ENCODE measurements around the gene PLEKHG4B. TPM values are rescaled to one million over a fixed set of nuclear protein-coding genes. Genes with fewer than 3 reads are reported as not detected.
A peak's percentile ranks its signal among the peaks of the same experiment; 100 is the strongest.

PLEKHG4B gene
- total and polyA plus RNA-seq, 2 of the 4 experiments (the other 2 are of a cell fraction) = 1.1 TPM

- Histone ChIP-seq H2AFZ (replicated peaks; ENCODE audit: low read length, poor library complexity) (peak overlapping the region; percentile 97), H3K18ac (ENCODE audit: low read depth, low read length) (no peak overlapping the region; the same call in 1 of the 2 replicates), H3K4me1 (ENCODE audit: control insufficient read depth, insufficient read depth, low read length) (peaks cover 11% of the 10 kb centered on the region), H2BK20ac (ENCODE audit: low read depth, low read length) (no peak overlapping the region), H4K5ac (ENCODE audit: low read depth, low read length) (no peak overlapping the region), H3K23ac (ENCODE audit: low read depth, low read length) (peak overlapping the region; percentile 96), H2BK120ac (ENCODE audit: low read depth, low read length) (0 out of 2 replicates have a peak overlapping the region, but pooled peaks have one; percentile 8), H3K14ac (replicated peaks; ENCODE audit: low read depth, low read length) (peak overlapping the region; percentile 98), H3K27ac (ENCODE audit: insufficient read depth, low read length) (peak overlapping the region; percentile 62), H3K4me3 (ENCODE audit: insufficient read depth, low read depth, low read length) (peak overlapping the region; percentile 89), H4K91ac (ENCODE audit: insufficient read depth, low read depth, low read length) (peak overlapping the region; percentile 57; the same call in 1 of the 2 replicates), H2BK5ac (ENCODE audit: low read depth, low read length, poor library complexity, severe bottlenecking) (peak overlapping the region; percentile 72), H4K8ac (ENCODE audit: low read depth in 2 of 2, low read length in 2 of 2) (peak overlapping the region in 1 of 2 experiments; percentile 73; a peak in 2 of 4 replicates), H3K9me1 (ENCODE audit: insufficient read depth, low read length) (peaks cover 15% of the 10 kb centered on the region), H3K56ac (ENCODE audit: extremely low read depth, insufficient read depth, low read length) (peak overlapping the region; percentile 82; the same call in 1 of the 2 replicates), H3K4ac (ENCODE audit: low read depth, low read length) (peak overlapping the region; percentile 84), H3K36me3 (ENCODE audit: control insufficient read depth, insufficient read depth, low read length) (peaks cover 4% of the 10 kb centered on the region), H3K4me2 (ENCODE audit: low read depth, low read length) (peak overlapping the region; percentile 95), H3K27me3 (ENCODE audit: control insufficient read depth, insufficient read depth, low read length) (no peaks in the 10 kb centered on the region), H3K79me1 (ENCODE audit: low read depth in 1 of 2, low read length in 2 of 2) (peaks cover 24 to 46% of the 10 kb centered on the region in 2 experiments; a peak in 3 of 4 replicates), H2AK9ac (replicated peaks; ENCODE audit: low read depth, low read length, poor library complexity) (peak overlapping the region; percentile 97), H3K9me3 (ENCODE audit: control insufficient read depth, insufficient read depth, low read length) (no peaks in the 10 kb centered on the region), H4K20me1 (ENCODE audit: insufficient read depth, low read length) (peaks cover 45% of the 10 kb centered on the region), H2AK5ac (ENCODE audit: low read depth, low read length) (peak overlapping the region; percentile 24; the same call in 1 of the 2 replicates), H2BK15ac (ENCODE audit: low read depth, low read length) (no peak overlapping the region), H3K9ac (ENCODE audit: low read depth, low read length) (peak overlapping the region; percentile 92)
- no TSS peak for BruUV-seq (replicated peaks)
- TF ChIP-seq MAZ (IDR thresholded peaks at IDR 0.05; ENCODE audit: borderline replicate concordance, low read depth, low read length) (peak; percentile 45; the same call in 1 of the 2 replicates), RFX5 (IDR thresholded peaks at IDR 0.05; ENCODE audit: low read depth, low read length) (no peak)
- in situ Hi-C loops (cut with MboI; ENCODE audit: low sequenced_read_pairs) = no loop called here
- intact Hi-C loops (cut with micrococcal nuclease) = no loop called here
- ATAC-seq (ENCODE audit: low read depth) (peak; percentile 41), DNase-seq (peak; percentile 19)
- dilution Hi-C loops (cut with HindIII; ENCODE audit: low sequenced_read_pairs, unreplicated experiment) = no loop called here
- ChIA-PET CTCF (interaction anchor here (0.6 to 2.0 kb wide), 2 partner anchors 14 to 30 kb away, joined by 3 to 5 read pairs; no protein-coding TSS in a partner anchor), POLR2A (ENCODE audit: unreplicated experiment) (interaction anchor here (0.6 kb wide), 3 partner anchors 10 to 683 kb away, joined by 3 to 6 read pairs (median 4); no protein-coding TSS in a partner anchor)
- WGBS, 2 experiments (ENCODE audit: extremely low coverage in 2 of 2, insufficient read length in 1 of 2) = 0% methylated on average over 40 of the region's 73 CpGs; no CpG with 5 or more reads in 1 of the 2 experiments
Measured at GRCh38 chr5:218457-219291, 126.7 kb downstream of the PLEKHG4B start.

All from IMR-90 (cell line).